ENCODE results near the gene LRCOL1.

DNA sequence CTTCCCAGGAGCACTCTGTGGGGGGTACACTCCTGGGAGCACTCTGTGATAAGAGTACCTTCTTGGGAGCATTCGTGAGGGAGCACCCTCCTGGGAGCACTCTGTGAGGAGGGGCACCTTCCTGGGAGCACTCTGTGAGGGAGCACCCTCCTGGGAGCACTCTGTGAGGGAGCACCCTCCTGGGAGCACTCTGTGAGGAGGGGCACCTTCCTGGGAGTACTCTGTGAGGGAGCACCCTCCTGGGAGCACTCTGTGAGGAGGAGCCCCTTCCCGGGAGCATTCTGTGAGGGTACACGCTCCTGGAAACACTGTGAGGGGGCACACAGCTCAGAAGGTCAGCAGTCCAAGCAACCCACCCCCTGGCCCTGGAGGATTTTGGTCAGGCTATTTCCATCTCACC is 22.6 kb downstream of the LRCOL1 start:
- TF ChIP-seq ATF6 (CRISPR knock-in tag; IDR thresholded peaks at IDR 0.05): no peak
- TF ChIP-seq, protein P1, sequence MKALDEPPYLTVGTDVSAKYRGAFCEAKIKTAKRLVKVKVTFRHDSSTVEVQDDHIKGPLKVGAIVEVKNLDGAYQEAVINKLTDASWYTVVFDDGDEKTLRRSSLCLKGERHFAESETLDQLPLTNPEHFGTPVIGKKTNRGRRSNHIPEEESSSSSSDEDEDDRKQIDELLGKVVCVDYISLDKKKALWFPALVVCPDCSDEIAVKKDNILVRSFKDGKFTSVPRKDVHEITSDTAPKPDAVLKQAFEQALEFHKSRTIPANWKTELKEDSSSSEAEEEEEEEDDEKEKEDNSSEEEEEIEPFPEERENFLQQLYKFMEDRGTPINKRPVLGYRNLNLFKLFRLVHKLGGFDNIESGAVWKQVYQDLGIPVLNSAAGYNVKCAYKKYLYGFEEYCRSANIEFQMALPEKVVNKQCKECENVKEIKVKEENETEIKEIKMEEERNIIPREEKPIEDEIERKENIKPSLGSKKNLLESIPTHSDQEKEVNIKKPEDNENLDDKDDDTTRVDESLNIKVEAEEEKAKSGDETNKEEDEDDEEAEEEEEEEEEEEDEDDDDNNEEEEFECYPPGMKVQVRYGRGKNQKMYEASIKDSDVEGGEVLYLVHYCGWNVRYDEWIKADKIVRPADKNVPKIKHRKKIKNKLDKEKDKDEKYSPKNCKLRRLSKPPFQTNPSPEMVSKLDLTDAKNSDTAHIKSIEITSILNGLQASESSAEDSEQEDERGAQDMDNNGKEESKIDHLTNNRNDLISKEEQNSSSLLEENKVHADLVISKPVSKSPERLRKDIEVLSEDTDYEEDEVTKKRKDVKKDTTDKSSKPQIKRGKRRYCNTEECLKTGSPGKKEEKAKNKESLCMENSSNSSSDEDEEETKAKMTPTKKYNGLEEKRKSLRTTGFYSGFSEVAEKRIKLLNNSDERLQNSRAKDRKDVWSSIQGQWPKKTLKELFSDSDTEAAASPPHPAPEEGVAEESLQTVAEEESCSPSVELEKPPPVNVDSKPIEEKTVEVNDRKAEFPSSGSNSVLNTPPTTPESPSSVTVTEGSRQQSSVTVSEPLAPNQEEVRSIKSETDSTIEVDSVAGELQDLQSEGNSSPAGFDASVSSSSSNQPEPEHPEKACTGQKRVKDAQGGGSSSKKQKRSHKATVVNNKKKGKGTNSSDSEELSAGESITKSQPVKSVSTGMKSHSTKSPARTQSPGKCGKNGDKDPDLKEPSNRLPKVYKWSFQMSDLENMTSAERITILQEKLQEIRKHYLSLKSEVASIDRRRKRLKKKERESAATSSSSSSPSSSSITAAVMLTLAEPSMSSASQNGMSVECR (CRISPR knock-in tag; IDR thresholded peaks at IDR 0.05; ENCODE audit: borderline replicate concordance): no peak
- TF ChIP-seq, protein P2, sequence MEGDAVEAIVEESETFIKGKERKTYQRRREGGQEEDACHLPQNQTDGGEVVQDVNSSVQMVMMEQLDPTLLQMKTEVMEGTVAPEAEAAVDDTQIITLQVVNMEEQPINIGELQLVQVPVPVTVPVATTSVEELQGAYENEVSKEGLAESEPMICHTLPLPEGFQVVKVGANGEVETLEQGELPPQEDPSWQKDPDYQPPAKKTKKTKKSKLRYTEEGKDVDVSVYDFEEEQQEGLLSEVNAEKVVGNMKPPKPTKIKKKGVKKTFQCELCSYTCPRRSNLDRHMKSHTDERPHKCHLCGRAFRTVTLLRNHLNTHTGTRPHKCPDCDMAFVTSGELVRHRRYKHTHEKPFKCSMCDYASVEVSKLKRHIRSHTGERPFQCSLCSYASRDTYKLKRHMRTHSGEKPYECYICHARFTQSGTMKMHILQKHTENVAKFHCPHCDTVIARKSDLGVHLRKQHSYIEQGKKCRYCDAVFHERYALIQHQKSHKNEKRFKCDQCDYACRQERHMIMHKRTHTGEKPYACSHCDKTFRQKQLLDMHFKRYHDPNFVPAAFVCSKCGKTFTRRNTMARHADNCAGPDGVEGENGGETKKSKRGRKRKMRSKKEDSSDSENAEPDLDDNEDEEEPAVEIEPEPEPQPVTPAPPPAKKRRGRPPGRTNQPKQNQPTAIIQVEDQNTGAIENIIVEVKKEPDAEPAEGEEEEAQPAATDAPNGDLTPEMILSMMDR (IDR thresholded peaks at IDR 0.05): no peak
- TF ChIP-seq CREB1 (CRISPR knock-in tag; IDR thresholded peaks at IDR 0.05): no peak
- TF ChIP-seq FOXP4 (CRISPR knock-in tag; IDR thresholded peaks at IDR 0.05): no peak
- TF ChIP-seq IRF2 (CRISPR knock-in tag; IDR thresholded peaks at IDR 0.05; ENCODE audit: borderline replicate concordance, low read depth): no peak
- TF ChIP-seq NFE2L1 (CRISPR knock-in tag; IDR thresholded peaks at IDR 0.05): no peak
- TF ChIP-seq CREM (CRISPR knock-in tag; IDR thresholded peaks at IDR 0.05): no peak
